Retinal pigment epithelial cell (primary cell): Measurements from ENCODE around the gene NAP1L2.

Experiments
- DNase-seq: peaks from one replicate; pipeline ENCODE4 v3.0.0-alpha.2; 2010; ENCODE audit warnings: low read depth
- H3K4me3 ChIP-seq: 2 replicates; pipeline ENCODE4 v1.5.1; 2011; ENCODE audit warnings: mild to moderate bottlenecking, low read length, control low read depth, moderate library complexity
- CTCF ChIP-seq: conservative IDR thresholded peaks from 2 replicates; pipeline ENCODE4 v1.5.1; 2011; ENCODE audit warnings: low read depth, low read length, control low read depth, inconsistent platforms

Gene NAP1L2

GRCh38 chrX:73214426-73215094 is at the start of gene NAP1L2:
TSS of gene NAP1L2 (minus strand) at chrX:73214851. CDS start at chrX:73214492, 359 bp downstream.
- peak within 1 kb of the TSS; percentile 35 for H3K4me3 ChIP-seq
- DNase-seq, result no peak
- TF ChIP-seq CTCF, result no peak

GRCh38 chrX:73262991-73263390 is 48.3 kb upstream of the NAP1L2 start:
- TF ChIP-seq CTCF, result no peak
- DNase-seq, result no peak
- H3K4me3 ChIP-seq, result no peak overlapping the region

- TF ChIP-seq CTCF, result no peak
- DNase-seq, result no peak
- H3K4me3 ChIP-seq, result no peak overlapping the region
These were observed 24.6 kb upstream of the NAP1L2 start for GRCh38 chrX:73239242-73239641.

- DNase-seq, result no peak
- TF ChIP-seq CTCF, result no peak
- no peak overlapping the region for H3K4me3 ChIP-seq
These were observed 3.0 kb upstream of the NAP1L2 start for GRCh38 chrX:73217621-73218020.

GRCh38 chrX:73215246-73215645 is 595 bp upstream of the NAP1L2 start:
- DNase-seq, result no peak
- peak overlapping the region; percentile 35 for H3K4me3 ChIP-seq
- TF ChIP-seq CTCF, result no peak

- no peak for DNase-seq
- H3K4me3 ChIP-seq, result peak overlapping the region; percentile 35
- no peak for TF ChIP-seq CTCF
These were observed 771 bp downstream of the NAP1L2 start for GRCh38 chrX:73213734-73214425.

GRCh38 chrX:73206366-73206765 is 8.3 kb downstream of the NAP1L2 start:
- DNase-seq, result no peak
- TF ChIP-seq CTCF, result no peak
- H3K4me3 ChIP-seq, result no peak overlapping the region
